KMS-11 (cell line): ENCODE data around the gene ADRA2C.

Experiments
- H2AFZ ChIP-seq: fragments of 200-600 bp; sonication (generic); 2 replicates; pipeline ENCODE4 v1.6.1; 2016; ENCODE audit warnings: antibody characterized with exemption, mixed run types, low read depth
- H3K27ac ChIP-seq: fragments of 200-600 bp; sonication (generic); 2 replicates; pipeline ENCODE4 v1.6.1; 2016; ENCODE audit warnings: mild to moderate bottlenecking, mixed run types
- H3K27me3 ChIP-seq: fragments of 200-600 bp; sonication (generic); 2 replicates; pipeline ENCODE4 v1.6.1; 2017; ENCODE audit warnings: mild to moderate bottlenecking, low read depth, mixed run types, moderate library complexity; ENCODE audit not compliant: insufficient read depth
- H3K36me3 ChIP-seq: fragments of 200-600 bp; sonication (generic); 2 replicates; pipeline ENCODE4 v1.6.1; 2017; ENCODE audit warnings: mild to moderate bottlenecking, mixed run types; ENCODE audit not compliant: insufficient read depth
- H3K4me1 ChIP-seq: fragments of 200-600 bp; sonication (generic); 2 replicates; pipeline ENCODE4 v1.6.1; 2016; ENCODE audit warnings: mild to moderate bottlenecking, low read depth, mixed run types; ENCODE audit not compliant: poor library complexity, severe bottlenecking
- H3K4me2 ChIP-seq: fragments of 200-600 bp; sonication (generic); 2 replicates; pipeline ENCODE4 v1.7.0; 2016; ENCODE audit warnings: mild to moderate bottlenecking, mixed run types
- H3K4me3 ChIP-seq: fragments of 200-600 bp; sonication (generic); IDR thresholded peaks from 2 replicates; pipeline ENCODE4 v1.6.1; 2017; ENCODE audit warnings: low read depth, low read length, mixed read lengths; ENCODE audit not compliant: insufficient read depth
- H3K79me2 ChIP-seq: fragments of 200-600 bp; sonication (generic); 2 replicates; pipeline ENCODE4 v1.6.1; 2016; ENCODE audit warnings: low read depth, mixed run types; ENCODE audit not compliant: insufficient read depth
- H3K9ac ChIP-seq: fragments of 200-600 bp; sonication (generic); 2 replicates; pipeline ENCODE4 v1.6.1; 2016; ENCODE audit warnings: mild to moderate bottlenecking, mixed run types
- H4K20me1 ChIP-seq: fragments of 200-600 bp; sonication (generic); 2 replicates; pipeline ENCODE4 v1.6.1; 2016; ENCODE audit warnings: mild to moderate bottlenecking, mixed run types; ENCODE audit not compliant: insufficient read depth
- TF ChIP-seq, protein P1 (sequence below): fragments of 200-600 bp; sonication (generic); conservative IDR thresholded peaks from 2 replicates; pipeline ENCODE4 v1.6.1; 2017; ENCODE audit warnings: low read depth, mild to moderate bottlenecking, antibody characterized with exemption, low read length, moderate library complexity, mixed read lengths

ADRA2C gene

DNA sequence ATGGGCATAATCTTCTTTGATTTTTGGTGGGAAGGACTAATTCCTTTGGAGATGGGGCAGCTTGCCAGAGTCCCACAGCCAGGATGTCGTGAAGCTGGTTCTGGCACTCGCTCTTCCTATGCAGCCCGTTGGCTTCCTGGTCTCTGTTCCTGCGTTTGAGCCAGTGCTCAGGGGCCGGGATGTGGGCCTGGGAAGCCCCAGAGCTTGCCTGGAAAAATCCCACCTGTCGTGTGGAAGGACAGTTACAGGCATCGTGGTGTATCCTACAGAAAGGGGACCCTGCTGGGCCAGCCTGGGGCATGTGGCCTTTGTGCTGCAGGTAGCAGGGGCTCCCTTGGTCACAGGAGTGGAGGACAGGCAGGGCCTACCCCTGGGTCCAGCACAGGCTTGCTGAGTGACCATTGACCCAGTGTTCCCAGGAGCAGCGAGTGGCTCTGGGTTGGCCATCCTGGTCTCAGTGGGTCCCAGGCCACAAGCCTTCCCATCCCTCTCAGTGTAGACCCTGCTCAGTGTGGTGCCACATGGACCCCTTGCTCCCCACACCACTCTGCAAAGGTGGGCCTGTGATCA lies 50.2 kb downstream of the ADRA2C start:
- Histone ChIP-seq H3K4me2 (no peak overlapping the region), H2AFZ (no peak overlapping the region), H3K36me3 (no peaks in the 10 kb centered on the region), H3K79me2 (no peaks in the 10 kb centered on the region), H3K27me3 (peaks cover 8% of the 10 kb centered on the region; the same call in 1 of the 2 replicates), H3K4me1 (no peaks in the 10 kb centered on the region), H3K9ac (no peak overlapping the region), H3K4me3 (no peak overlapping the region), H4K20me1 (no peaks in the 10 kb centered on the region), H3K27ac (no peak overlapping the region)
- TF ChIP-seq, protein P1, sequence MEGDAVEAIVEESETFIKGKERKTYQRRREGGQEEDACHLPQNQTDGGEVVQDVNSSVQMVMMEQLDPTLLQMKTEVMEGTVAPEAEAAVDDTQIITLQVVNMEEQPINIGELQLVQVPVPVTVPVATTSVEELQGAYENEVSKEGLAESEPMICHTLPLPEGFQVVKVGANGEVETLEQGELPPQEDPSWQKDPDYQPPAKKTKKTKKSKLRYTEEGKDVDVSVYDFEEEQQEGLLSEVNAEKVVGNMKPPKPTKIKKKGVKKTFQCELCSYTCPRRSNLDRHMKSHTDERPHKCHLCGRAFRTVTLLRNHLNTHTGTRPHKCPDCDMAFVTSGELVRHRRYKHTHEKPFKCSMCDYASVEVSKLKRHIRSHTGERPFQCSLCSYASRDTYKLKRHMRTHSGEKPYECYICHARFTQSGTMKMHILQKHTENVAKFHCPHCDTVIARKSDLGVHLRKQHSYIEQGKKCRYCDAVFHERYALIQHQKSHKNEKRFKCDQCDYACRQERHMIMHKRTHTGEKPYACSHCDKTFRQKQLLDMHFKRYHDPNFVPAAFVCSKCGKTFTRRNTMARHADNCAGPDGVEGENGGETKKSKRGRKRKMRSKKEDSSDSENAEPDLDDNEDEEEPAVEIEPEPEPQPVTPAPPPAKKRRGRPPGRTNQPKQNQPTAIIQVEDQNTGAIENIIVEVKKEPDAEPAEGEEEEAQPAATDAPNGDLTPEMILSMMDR: no peak

DNA sequence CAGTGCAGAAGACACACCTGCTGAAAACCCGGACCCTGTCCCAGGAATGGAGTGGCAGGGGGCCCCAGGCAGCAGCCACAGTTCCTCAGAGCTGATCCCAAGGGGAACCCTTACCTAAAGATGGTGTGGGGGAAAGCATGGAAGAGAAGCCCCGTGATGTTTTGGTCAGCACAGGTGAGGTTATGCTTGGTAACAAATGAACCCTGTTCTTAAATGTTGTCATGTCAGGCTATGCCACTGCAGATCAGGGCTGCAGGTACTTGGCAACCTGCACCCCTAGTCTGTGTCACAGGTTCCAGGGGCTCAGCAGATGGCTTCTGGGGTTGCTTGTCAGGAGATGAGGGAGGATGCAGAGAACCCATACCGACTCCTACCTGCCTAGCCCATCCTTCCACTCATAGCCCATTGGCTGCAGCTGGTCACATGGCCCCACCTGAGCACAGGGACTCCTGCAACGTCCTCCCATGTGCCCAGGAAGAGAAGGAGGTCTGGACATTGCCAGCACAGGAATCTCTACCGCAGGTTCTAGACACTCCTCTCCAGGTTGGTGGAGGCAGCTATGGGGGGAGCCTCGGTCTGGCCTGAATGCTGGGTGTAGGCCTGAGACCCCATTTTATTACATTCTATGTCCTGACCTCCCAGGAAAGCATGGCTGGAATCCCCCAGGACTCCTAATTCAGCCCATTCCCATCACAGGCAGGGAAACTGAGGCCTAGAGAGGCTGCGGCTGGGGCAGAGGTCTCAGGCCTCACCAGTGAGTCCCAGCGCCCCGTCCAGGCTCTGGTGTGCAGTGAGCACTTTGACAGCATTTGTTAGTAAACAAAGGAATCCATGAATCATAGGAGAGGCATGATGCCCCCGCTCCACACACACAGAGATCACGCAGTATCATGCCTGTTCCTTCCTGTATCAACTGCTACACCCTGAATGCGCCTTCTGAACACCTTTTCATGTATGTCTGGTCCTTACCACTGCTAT lies 51.1 kb downstream of the ADRA2C start:
- TF ChIP-seq, protein P1: no peak

More for the DNA sequence above, 51.1 kb downstream of the ADRA2C start:
- Histone ChIP-seq H2AFZ (no peak overlapping the region), H3K4me1 (no peaks in the 10 kb centered on the region), H3K36me3 (no peaks in the 10 kb centered on the region), H4K20me1 (no peaks in the 10 kb centered on the region), H3K4me2 (no peak overlapping the region), H3K79me2 (no peaks in the 10 kb centered on the region), H3K27ac (no peak overlapping the region), H3K27me3 (peaks cover 11% of the 10 kb centered on the region; the same call in 1 of the 2 replicates), H3K4me3 (no peak overlapping the region), H3K9ac (no peak overlapping the region)
